Duodenal mucosa (tissue), 2 donors: ENCODE data around the gene FAM13B.
"Not testable (repeated sequence)": the region's sequence is repeated elsewhere in the genome, so short reads cannot be mapped to it uniquely, and the experiment has no call there.

Experiments used
- H3K27ac ChIP-seq: one replicate; pipeline ENCODE4 v1.7.0; 2013; ENCODE audit warnings: low read depth, low read length
- H3K27me3 ChIP-seq, 2 donors: one replicate each; pipeline ENCODE4 v1.7.0; 2013; ENCODE audit warnings: low read length in 2 of 2, control low read depth in 1 of 2; ENCODE audit not compliant: insufficient read depth in 2 of 2, control insufficient read depth in 1 of 2
- H3K36me3 ChIP-seq, 2 donors: one replicate each; pipeline ENCODE4 v1.7.0; 2013; ENCODE audit warnings: low read length in 2 of 2, control low read depth in 1 of 2; ENCODE audit not compliant: insufficient read depth in 2 of 2, control insufficient read depth in 1 of 2
- H3K4me1 ChIP-seq, 2 donors: one replicate each; pipeline ENCODE4 v1.7.0; 2013; ENCODE audit warnings: low read length in 2 of 2, control low read depth in 1 of 2; ENCODE audit not compliant: insufficient read depth in 2 of 2, control insufficient read depth in 1 of 2
- H3K4me3 ChIP-seq, 2 donors: one replicate each; pipeline ENCODE4 v1.7.0; 2013; ENCODE audit warnings: low read length in 2 of 2, low read depth in 1 of 2
- H3K9ac ChIP-seq, 2 donors: one replicate each; pipeline ENCODE4 v1.7.0; 2013; ENCODE audit warnings: low read length in 2 of 2, low read depth in 1 of 2
- H3K9me3 ChIP-seq, 2 donors: one replicate each; pipeline ENCODE4 v1.7.0; 2013; ENCODE audit warnings: low read length in 2 of 2, control low read depth in 1 of 2; ENCODE audit not compliant: control insufficient read depth in 1 of 2

The FAM13B gene

DNA sequence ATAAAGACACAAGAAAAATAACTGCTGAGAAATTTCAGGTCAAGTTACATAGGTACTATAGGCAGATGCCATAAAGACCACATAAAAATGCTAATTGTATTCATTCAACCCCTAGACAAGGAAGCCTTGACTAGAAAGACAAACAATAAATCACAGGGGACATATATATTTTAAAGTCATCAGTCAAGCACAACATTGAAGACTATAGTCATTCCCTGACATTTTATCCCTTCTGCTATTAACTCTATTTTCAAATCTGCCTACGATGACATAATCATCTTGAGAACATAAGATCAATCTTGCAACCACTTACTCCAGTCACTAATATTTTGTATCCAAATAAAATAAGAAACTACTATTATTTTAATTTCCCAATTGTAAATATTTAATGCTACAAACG, 38.3 kb downstream of the FAM13B start:
- H3K36me3 ChIP-seq, result peaks cover 4 to 16% of the 10 kb centered on the region in 2 donors

DNA sequence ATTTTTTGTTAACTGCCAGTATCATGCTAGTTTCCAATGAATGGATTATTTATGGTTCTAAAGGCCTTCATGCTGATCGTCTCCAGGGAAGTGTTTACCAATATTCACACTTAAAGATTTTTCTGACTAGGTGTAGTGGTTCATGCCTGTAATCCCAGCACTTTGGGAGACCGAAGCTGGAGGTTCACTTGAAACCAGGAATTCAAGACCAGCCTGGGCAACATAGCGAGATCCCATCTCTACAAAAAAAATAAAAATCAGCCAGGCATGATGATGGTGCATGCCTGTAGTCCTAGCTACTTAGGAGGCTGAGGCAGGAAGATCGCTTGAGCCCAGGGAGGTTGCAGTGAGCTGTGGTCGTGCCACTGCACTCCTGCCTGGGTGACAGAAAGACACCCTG, 43.5 kb downstream of the FAM13B start:
- Histone ChIP-seq H3K9me3 (no peaks in the 10 kb centered on the region), H3K27ac (no peak overlapping the region), H3K4me1 (no peaks in the 10 kb centered on the region), H3K27me3 (no peaks in the 10 kb centered on the region), H3K4me3 (no peak overlapping the region), H3K9ac (no peak overlapping the region), H3K36me3 (peaks cover 4 to 10% of the 10 kb centered on the region in 2 donors)

More for the DNA sequence above, 38.3 kb downstream of the FAM13B start:
- Histone ChIP-seq H3K9me3 (no peaks in the 10 kb centered on the region), H3K9ac (no peak overlapping the region), H3K27ac (no peak overlapping the region), H3K4me3 (no peak overlapping the region), H3K27me3 (no peaks in the 10 kb centered on the region), H3K4me1 (no peaks in the 10 kb centered on the region)

DNA sequence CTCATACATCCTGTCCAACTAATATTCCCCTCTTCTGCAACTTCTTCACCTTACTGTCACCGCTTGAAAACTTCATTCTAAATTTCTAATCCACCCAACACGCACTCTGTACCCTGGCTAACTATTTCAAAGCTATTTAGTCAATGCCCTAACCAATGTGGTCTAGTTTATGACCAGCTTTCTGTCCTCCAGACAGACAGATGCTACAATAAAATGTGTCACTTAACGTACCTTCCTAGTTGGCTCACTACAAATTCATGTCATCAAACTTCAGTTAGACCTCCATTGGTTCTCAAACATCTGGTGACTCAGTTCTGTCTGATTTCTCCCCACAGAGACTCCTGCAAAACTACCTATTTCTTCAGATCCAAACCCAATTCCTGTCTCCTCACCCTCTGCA, 57.7 kb downstream of the FAM13B start:
- Histone ChIP-seq H3K4me1 (no peaks in the 10 kb centered on the region), H3K27me3 (no peaks in the 10 kb centered on the region)

DNA sequence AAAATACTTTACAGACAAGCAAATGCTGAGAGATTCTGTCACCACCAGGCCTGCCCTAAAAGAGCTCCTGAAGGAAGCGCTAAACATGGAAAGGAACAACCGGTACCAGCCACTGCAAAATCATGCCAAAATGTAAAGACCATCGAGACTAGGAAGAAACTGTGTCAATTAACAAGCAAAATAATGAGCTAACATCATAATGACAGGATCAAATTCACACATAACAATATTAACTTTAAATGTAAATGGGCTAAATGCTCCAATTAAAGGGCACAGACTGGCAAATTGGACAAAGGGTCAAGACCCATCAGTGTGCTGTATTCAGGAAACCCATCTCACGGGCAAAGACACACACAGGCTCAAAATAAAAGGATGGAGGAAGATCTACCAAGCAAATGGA, 62.5 kb downstream of the FAM13B start:
- peaks cover 0 to 15% of the 10 kb centered on the region in 2 donors for H3K36me3 ChIP-seq
- H3K27me3 ChIP-seq, result not testable (repeated sequence)

More for the DNA sequence above, 57.7 kb downstream of the FAM13B start:
- Histone ChIP-seq H3K36me3 (peaks cover 6 to 15% of the 10 kb centered on the region in 2 donors), H3K9ac (no peak overlapping the region), H3K27ac (no peak overlapping the region), H3K9me3 (no peaks in the 10 kb centered on the region), H3K4me3 (no peak overlapping the region)

DNA sequence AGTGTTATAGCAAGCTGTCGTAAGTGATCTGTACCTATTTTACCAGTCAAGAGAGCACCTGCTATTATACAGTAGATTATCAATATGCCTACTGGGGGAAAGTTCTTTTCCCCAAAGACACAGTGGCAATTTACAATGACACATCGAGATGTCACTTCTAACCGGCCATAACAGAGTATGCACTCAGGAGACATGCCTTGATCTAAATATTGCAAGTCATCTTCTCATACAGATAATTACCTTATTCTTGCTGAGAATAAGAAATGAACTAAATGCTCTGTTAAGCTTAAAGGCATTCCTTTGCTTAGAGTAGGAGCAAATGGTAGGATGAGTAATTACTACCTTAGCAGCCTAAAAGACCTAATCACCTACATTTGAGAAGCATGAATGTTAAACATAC, 72.1 kb downstream of the FAM13B start:
- Histone ChIP-seq H3K36me3 (peaks cover 6 to 43% of the 10 kb centered on the region in 2 donors), H3K4me1 (no peaks in the 10 kb centered on the region), H3K9me3 (no peaks in the 10 kb centered on the region), H3K27ac (no peak overlapping the region), H3K4me3 (no peak overlapping the region), H3K27me3 (no peaks in the 10 kb centered on the region), H3K9ac (no peak overlapping the region)

More for the DNA sequence above, 62.5 kb downstream of the FAM13B start:
- H3K4me1 ChIP-seq, H3K9me3 ChIP-seq, H3K9ac ChIP-seq, H3K27ac ChIP-seq, H3K4me3 ChIP-seq: not testable (repeated sequence)

DNA sequence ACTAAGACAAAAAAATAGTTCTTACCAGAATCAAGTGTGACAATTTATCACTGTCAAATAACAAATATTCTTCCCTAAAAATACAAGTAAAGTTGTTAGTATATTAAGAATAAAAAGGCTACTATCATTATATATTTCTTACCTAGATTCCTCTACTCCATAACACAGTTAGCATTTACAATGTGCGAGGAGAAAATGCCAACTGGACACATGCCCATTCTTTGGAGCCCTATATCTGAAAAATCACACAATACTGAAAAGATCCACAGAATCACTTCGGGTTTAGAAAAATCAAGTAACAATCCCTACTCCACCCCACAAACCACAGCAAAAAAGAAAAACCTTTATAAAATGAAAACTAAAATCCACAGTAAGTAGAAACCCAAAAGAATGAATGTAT, 72.7 kb downstream of the FAM13B start:
- no peaks in the 10 kb centered on the region for H3K4me1 ChIP-seq
- H3K27ac ChIP-seq, result no peak overlapping the region
- no peaks in the 10 kb centered on the region for H3K27me3 ChIP-seq
- H3K4me3 ChIP-seq, result no peak overlapping the region
- H3K36me3 ChIP-seq, result peaks cover 6 to 37% of the 10 kb centered on the region in 2 donors
- H3K9me3 ChIP-seq, result no peaks in the 10 kb centered on the region
- H3K9ac ChIP-seq, result no peak overlapping the region

DNA sequence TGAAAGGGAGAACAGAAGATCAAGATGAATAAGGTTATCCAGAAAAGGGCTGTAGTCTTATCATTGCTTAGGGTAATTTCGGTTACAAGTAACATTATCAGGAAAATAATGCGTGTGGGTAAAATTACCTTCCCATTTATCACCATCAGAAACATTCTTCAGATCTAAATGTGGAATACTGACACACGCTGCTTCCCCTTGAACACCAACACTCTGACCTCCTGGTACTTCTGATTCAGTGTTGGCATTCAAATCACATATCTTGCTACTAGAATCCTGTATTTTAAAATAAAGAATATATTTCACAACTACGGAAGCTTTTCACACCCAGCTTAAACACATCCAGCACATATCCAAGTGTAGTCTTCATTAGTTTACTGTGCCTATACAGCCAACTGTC, 73.4 kb downstream of the FAM13B start:
- Histone ChIP-seq H3K9ac (no peak overlapping the region), H3K36me3 (peaks cover 6 to 35% of the 10 kb centered on the region in 2 donors), H3K4me3 (no peak overlapping the region), H3K9me3 (no peaks in the 10 kb centered on the region), H3K27ac (no peak overlapping the region), H3K27me3 (no peaks in the 10 kb centered on the region), H3K4me1 (no peaks in the 10 kb centered on the region)

DNA sequence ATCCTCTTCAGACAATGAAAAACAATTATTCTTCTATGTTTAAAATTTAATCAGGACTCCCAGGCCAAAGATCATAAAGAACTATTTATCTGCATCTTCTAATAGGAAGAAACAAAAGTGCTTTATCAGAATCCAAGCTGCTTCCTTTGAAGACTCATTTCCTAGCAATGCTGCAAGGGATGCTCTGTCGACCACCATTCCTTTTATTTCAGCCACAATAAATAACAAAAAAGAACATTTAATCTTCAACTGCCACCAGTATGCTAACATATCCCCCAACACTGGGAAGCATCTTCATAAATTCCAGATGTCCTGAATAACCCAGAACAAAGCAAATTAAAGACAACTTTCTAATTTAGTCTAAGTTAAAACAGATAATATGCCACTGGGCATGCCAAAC, 74.9 kb downstream of the FAM13B start:
- no peak overlapping the region for H3K9ac ChIP-seq
- H3K27me3 ChIP-seq, result no peaks in the 10 kb centered on the region
- peaks cover 6 to 38% of the 10 kb centered on the region in 2 donors for H3K36me3 ChIP-seq
- H3K9me3 ChIP-seq, result no peaks in the 10 kb centered on the region
- H3K4me1 ChIP-seq, result no peaks in the 10 kb centered on the region
- H3K4me3 ChIP-seq, result no peak overlapping the region
- no peak overlapping the region for H3K27ac ChIP-seq

DNA sequence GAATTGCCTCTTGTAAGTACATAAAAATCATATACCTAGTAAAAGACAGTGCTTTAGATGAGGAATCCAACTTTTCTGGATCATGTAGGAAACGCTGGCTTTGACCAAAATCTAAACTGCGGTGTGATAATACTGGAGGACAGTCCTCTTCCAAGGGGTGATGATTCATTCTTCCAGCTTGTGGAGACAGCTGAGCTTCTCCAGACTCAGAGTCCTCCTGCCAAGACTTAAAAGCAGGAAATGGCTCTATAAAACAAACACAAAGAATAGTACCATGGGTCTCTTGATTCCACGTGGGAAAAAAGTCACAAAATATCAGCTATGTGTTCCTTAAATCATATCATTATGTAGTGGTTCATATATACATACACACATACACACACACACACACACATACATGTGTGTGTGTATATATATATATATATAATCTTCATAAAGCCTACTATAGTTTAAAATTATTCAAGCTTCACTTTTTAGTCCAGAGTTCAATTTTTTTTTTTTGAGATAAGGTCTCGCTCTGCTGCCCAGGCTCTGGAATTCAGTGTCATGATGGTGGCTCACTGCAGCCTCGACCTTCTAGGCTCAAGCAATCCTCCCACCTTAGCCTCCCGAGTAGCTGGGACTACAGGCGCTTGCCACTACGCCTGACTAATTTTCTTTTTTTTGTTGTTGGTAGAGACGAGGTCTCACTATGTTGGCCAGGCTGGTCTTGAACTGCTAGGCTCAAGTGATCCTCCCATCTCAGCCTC, 78.6 kb downstream of the FAM13B start:
- Histone ChIP-seq H3K4me1 (no peaks in the 10 kb centered on the region), H3K36me3 (peaks cover 6 to 31% of the 10 kb centered on the region in 2 donors), H3K4me3 (no peak overlapping the region), H3K9me3 (no peaks in the 10 kb centered on the region), H3K27ac (no peak overlapping the region), H3K9ac (no peak overlapping the region), H3K27me3 (no peaks in the 10 kb centered on the region)

DNA sequence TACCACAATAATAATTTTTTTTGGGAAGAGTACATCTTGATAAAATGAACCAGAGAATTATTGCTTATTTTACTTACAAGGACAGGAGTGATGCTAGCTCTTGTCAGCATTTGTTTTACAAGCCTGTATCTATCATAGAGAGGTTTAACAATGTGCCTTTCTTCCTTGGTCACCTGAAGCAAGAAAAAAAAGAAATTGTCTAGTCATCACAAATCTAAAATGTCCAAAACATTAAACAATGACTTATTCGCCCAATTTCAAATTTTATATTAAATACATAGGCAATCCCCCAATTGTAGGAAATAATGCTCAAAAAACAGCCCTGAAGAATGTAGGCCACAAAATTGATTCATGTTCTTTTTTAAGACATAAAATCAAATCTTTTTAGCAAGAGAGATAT, 87.1 kb downstream of the FAM13B start:
- Histone ChIP-seq H3K27ac (no peak overlapping the region), H3K36me3 (peaks cover 30 to 77% of the 10 kb centered on the region in 2 donors), H3K4me3 (no peak overlapping the region), H3K27me3 (no peaks in the 10 kb centered on the region), H3K4me1 (no peaks in the 10 kb centered on the region), H3K9ac (no peak overlapping the region), H3K9me3 (no peaks in the 10 kb centered on the region)
